ENCODE data around the gene IL17A.

IL17A gene

DNA sequence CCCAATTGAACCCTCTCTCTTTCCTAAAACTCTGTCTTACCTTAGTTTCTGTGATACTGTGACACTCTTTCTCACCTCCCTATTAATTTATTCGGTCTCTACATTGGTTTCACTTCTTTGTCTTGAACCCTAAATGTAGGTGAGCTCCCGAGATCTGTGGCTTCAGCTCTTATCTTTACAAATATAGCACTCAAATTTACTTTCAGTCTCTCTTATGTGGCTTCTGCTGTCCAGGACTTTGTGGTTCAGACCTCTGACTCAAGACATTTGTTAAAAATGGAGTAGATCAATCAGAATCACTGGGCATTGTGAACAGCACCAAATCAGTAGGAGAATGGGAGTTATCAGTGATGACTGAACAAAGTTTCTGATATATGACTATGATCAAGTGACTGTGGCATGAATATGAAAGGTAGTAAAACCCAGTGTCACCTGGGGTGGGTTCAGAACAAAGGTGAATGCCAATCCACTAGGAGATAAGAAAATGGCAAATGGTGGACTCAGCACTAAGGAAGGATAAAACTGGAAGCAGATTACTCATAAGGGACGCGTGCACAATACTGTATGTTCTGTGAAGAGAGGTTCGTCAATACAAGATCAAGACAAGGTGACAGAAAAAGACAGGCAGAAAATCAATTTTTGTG lies 30.9 kb downstream of the IL17A start:
- no peak for DNase-seq (ENCODE audit: low read depth)

DNA sequence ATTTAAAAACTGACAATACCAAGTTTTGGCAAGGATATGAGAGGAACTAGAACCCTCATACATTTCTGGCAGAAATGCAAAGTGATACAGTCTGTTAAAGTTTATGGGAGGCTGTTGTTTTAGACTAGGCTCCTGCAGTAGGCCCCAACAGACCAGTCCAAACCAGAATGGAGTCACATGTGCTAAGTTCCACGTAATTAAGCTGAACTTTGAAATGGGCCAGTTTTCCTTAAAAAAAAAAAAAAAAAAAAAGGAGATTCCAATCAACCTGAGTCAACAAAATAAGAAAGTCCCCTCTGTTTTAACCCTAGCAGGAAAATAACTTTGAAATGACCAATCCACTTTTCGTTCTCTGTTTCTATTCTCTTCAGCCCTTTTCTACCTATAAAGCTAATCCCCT lies 31.6 kb downstream of the IL17A start:
- no peak for DNase-seq (ENCODE audit: low read depth)

DNA sequence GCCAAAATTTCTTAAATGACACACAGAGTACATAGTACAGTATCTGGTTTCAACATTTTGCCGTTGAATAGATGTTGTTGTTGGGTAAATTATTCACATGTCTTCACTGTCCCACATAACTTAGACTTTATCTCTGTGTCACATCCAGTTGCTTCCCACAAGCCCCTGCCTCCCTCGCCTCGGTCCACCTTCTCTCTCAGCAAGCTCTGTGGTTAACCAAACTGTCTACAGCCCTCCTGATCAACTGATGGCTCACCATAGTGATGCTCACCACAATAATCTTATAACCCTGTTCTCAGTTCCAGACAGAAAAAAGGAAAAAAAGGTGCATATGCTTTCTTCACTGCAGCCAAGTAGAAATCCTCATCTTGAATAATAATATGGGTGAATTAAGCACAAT lies 35.1 kb downstream of the IL17A start:
- peak; percentile 61 for DNase-seq (ENCODE audit: low read depth)

DNA sequence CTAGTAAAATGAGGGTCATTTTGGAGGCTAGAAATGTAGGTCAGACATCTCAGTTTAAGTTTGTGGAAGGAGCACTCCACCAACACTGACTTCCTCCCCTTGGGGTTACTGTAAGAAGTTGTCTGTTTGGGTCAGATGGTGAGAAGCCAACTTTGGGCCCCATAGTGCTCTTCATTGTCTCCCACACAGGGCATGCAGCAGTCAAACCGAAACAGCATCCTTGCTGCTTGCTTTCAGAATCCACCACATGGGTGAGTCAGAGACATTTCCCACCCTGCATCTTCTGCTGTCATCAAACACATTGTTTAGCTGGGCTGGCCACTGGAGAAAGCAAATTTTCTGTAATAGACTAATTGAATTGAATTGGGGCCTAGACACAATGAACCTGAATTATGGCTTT lies 41.3 kb downstream of the IL17A start:
- DNase-seq (ENCODE audit: low read depth) = peak; percentile 69

- no peak for DNase-seq (ENCODE audit: low read depth)
Observed at GRCh38 chr6:52230685-52231084, 44.5 kb downstream of the IL17A start.

- DNase-seq (ENCODE audit: low read depth) = peak; percentile 30
Observed at GRCh38 chr6:52231406-52232127, 45.4 kb downstream of the IL17A start.

- no peak for DNase-seq (ENCODE audit: low read depth)
Observed at GRCh38 chr6:52233005-52233404, 46.8 kb downstream of the IL17A start.

GRCh38 chr6:52233975-52234823 lies 48.0 kb downstream of the IL17A start:
- peak; percentile 40 for DNase-seq (ENCODE audit: low read depth)
